Stimulated activated CD8-positive, alpha-beta memory T cell treated with anti-CD3 and anti-CD28 coated beads, Interleukin-12 subunit alpha, Interleukin-12 subunit beta, amount 100 ng/mL, for 24 hours (primary cell): ENCODE data around the gene PLA2G2E.
"Not testable (repeated sequence)": the region's sequence is repeated elsewhere in the genome, so short reads cannot be mapped to it uniquely, and the experiment has no call there.

ENCODE experiments used
- DNase-seq: peaks from one replicate; pipeline ENCODE4 v3.0.0-alpha.2; 2020; ENCODE audit errors: extremely low read depth

The PLA2G2E gene

DNA sequence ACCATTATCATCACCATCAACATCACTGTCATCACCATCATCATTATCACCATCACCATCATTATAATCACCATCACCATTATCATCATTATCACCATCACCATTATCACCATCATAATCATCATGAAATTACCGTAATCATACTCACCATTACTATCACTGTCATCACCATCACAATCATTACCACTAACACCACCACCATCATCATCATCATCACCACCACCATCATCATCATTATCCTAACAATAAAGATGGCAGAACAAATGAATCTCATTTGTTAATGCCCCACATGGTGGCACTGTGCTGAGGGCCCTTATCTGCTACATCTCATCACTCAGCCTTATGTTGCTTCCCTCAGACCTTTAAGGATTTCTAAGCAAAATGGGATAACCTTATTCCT lies 9.4 kb upstream of the PLA2G2E start:
- no peak for DNase-seq

GRCh38 chr1:19927130-19927421 lies 3.7 kb upstream of the PLA2G2E start:
- not testable (repeated sequence) for DNase-seq

GRCh38 chr1:19926296-19927129 lies 3.1 kb upstream of the PLA2G2E start:
- no peak for DNase-seq

- DNase-seq, result no peak
Observed at GRCh38 chr1:19925342-19926070, 2.1 kb upstream of the PLA2G2E start.

- DNase-seq, result no peak
Observed at GRCh38 chr1:19923953-19924346, 533 bp upstream of the PLA2G2E start.

DNA sequence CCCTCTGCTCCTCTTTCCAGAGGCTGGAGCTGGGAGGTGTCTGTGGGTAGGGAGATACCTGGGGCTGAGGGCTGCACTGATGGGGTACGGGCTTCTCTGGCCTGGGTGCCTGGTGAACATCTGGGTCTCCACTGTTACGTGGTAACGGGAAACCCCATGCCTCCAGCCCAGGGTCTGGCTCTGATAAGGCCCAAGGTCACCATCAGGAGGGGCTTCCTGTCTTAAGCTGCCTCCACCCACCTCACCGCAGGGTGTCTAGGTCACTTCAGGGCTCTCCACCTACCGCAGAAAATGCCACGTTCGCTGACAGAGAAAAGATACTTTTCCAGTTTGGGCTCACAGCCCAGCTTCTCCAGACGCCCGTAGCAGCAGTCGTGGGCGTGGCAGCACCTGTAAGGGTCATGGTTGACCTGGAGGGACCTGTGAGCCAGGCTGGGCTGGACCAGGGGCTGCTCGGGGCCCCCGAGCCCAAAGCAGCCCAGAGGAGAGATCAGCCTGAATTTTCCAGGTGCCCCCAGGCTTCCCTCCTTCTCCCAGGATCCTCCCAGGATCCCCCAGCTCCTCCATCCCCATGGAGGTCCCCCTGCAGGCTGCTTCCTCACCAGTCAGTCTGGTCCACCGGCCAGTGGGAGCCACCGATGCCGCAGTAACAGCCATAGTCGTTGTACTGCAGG lies 1.3 kb downstream of the PLA2G2E start:
- no peak for DNase-seq

GRCh38 chr1:19921310-19921709 lies 2.1 kb downstream of the PLA2G2E start:
- DNase-seq, result no peak

GRCh38 chr1:19920132-19920710 lies 3.2 kb downstream of the PLA2G2E start:
- DNase-seq, result no peak

DNA sequence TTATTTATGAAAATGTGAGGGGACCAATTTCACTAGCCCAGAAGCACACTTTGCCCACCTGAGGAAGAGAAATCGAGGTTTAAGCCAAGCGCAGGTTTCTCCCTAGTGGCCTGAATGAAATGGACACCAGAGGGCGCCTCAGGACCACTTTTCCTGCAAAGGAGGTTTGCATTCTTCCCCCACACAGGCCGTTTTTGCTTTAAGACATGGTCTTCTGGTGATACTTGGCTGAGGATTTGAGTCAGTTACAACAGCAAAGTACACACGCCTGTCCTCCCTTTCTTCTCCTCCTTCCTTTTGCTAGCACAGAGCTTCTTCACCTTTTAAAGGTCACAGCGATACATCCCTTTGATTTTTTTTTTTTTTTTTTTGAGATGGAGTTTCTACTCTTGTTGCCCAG lies 5.4 kb downstream of the PLA2G2E start:
- DNase-seq, result peak; percentile 39

- no peak for DNase-seq
Observed at GRCh38 chr1:19910650-19911049, 12.8 kb downstream of the PLA2G2E start.

GRCh38 chr1:19909971-19910370 lies 13.4 kb downstream of the PLA2G2E start:
- no peak for DNase-seq

GRCh38 chr1:19909392-19909791 lies 14.0 kb downstream of the PLA2G2E start:
- no peak for DNase-seq

- DNase-seq, result no peak
Observed at GRCh38 chr1:19907456-19907855, 16.0 kb downstream of the PLA2G2E start.

- no peak for DNase-seq
Observed at GRCh38 chr1:19903621-19904020, 19.8 kb downstream of the PLA2G2E start.

DNA sequence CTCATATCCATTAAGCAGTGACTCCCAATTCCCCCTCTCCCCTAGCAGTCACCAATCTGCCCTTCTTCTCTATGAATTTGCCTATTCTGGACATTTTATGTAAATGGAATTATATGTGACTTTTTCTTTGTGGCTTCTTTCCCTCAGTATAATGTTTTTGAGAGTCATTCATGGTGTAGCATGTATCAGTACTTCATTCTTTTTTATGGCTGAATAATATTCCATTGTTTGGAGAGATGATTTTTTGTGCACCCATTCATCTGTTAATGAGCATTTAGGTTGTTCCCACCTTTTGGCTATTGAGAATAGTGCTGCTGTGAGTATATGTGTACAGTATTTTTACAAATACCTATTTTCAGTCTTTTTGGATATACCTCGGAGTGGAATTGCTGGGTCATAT lies 21.8 kb downstream of the PLA2G2E start:
- DNase-seq, result no peak

- DNase-seq, result no peak
Observed at GRCh38 chr1:19894218-19894617, 29.2 kb downstream of the PLA2G2E start.

GRCh38 chr1:19893687-19894086 lies 29.7 kb downstream of the PLA2G2E start:
- no peak for DNase-seq

DNA sequence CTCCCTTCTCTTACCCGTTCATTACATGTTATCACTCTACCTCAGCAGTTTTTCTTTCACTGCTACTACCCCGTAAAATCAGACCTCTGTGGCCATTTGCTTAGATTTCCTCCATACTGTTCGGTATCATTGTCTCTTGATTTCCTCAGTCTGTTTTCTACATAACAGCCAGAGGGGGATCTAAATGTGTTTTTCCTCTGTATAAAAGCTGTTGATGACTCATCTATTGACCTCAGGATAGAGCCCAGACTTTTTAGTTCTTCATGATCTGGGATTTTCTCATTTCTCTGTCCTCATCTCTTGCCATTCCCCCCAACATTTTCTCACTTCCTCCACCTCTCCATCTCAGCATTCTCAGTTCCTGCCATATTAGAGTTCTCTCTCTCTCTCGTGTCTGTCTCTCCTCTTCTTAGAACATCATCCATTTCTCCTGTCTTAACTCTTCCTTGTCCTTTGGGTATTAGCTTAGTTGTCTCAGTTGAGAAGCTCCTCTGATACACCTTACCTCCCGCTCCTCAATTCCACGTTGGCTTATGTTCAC lies 30.7 kb downstream of the PLA2G2E start:
- no peak for DNase-seq

GRCh38 chr1:19892129-19892528 lies 31.3 kb downstream of the PLA2G2E start:
- no peak for DNase-seq

DNA sequence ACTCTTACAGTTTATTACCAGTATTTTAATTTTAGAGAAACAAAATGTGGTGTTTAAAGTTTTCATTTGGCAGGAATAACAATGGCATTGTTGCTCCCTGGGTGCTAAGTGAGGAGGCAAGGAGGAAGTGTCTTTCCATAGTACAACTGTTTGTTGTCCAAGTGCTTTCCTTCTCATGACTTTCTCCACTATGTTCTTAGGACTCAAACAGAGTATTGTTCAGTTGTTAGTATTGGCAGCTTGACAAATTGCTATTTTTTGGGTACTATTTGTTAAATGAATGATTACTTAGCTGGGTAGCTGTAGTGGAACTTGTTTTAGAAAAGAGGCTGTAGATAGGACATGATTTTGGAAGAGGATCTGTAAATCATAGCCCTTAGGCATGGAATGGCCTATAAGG lies 33.8 kb downstream of the PLA2G2E start:
- no peak for DNase-seq

DNA sequence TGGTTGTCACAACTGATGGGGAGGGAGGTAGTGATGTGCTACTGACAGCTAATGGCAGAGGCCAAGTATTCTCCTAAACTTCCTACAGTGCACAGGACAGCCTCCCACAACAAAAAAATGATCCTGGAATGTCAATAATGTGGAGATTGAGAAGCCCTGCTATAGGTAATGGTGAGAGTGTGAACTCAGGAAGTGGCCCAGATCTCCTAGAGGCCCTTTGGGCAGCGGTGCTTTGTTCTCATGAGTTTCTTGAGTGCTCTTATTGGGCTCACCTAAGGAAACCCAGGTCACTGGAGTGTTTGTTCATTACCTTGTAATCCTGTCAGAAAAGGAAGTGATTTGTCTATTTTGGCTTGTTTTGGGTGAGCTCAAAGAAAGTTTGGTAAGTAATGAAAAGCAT lies 35.3 kb downstream of the PLA2G2E start:
- DNase-seq, result no peak

DNA sequence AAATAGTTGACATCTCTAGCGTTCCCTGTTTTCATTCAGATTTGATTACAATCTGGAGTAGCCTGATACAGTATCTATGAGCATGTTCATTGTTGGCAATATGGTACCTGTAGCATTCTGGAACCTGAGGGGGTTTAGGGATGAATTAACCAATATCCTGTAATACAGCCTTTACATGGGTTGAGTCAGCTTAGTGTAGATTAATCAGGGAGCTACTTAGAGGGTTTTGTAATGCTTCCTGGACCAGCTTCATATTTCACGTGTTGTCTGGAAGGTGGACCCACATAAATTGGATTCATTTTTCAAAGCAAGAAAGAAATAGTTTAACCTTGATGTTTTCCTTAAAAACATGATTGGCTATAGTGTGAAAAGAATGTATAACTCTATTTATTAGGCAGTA lies 37.6 kb downstream of the PLA2G2E start:
- DNase-seq, result no peak
